HEK293 (cell line): ENCODE data around the gene PDK2.

Experiments used
- CTCF ChIP-seq: fragments of 450-650 bp; formaldehyde crosslinking; IDR thresholded peaks from 2 replicates; pipeline ENCODE4 v1.5.1; 2016; ENCODE audit warnings: missing biosample characterization, missing genetic modification characterization
- FEZF1 ChIP-seq: fragments of 450-650 bp; formaldehyde crosslinking; IDR thresholded peaks from 2 replicates; pipeline ENCODE4 v1.5.1; 2016; ENCODE audit warnings: missing biosample characterization, missing genetic modification characterization
- HOXD13 ChIP-seq: sonication (generic); formaldehyde crosslinking; IDR thresholded peaks from 2 replicates; pipeline ENCODE4 v1.8.0; 2022; ENCODE audit warnings: missing genetic modification reagents, borderline replicate concordance
- KLF8 ChIP-seq: fragments of 450-650 bp; formaldehyde crosslinking; IDR thresholded peaks from 2 replicates; pipeline ENCODE4 v1.5.1; 2016; ENCODE audit warnings: missing biosample characterization, missing genetic modification characterization
- PRDM1 ChIP-seq: fragments of 450-650 bp; formaldehyde crosslinking; IDR thresholded peaks from 2 replicates; pipeline ENCODE4; 2016; ENCODE audit warnings: missing biosample characterization, missing genetic modification characterization
- REST ChIP-seq: fragments of 450-650 bp; formaldehyde crosslinking; IDR thresholded peaks from 2 replicates; pipeline ENCODE4 v1.5.1; 2016; ENCODE audit warnings: missing biosample characterization, missing genetic modification characterization
- SCRT1 ChIP-seq: fragments of 450-650 bp; formaldehyde crosslinking; IDR thresholded peaks from 2 replicates; pipeline ENCODE4 v1.5.1; 2016; ENCODE audit warnings: missing biosample characterization, missing genetic modification characterization, borderline replicate concordance
- ZBTB1 ChIP-seq: fragments of 450-650 bp; formaldehyde crosslinking; IDR thresholded peaks from 2 replicates; pipeline ENCODE4 v1.5.1; 2016; ENCODE audit warnings: missing biosample characterization, missing genetic modification characterization
- ZBTB10 ChIP-seq: fragments of 450-650 bp; formaldehyde crosslinking; IDR thresholded peaks from 2 replicates; pipeline ENCODE4 v1.5.1; 2016; ENCODE audit warnings: missing biosample characterization, missing genetic modification characterization
- ZBTB21 ChIP-seq: fragments of 450-650 bp; formaldehyde crosslinking; IDR thresholded peaks from 2 replicates; pipeline ENCODE4 v1.5.1; 2017; ENCODE audit warnings: missing biosample characterization, missing genetic modification characterization
- ZBTB48 ChIP-seq: fragments of 450-650 bp; formaldehyde crosslinking; IDR thresholded peaks from 2 replicates; pipeline ENCODE4 v1.5.1; 2016; ENCODE audit warnings: missing biosample characterization, missing genetic modification characterization
- ZBTB7A ChIP-seq: fragments of 450-650 bp; formaldehyde crosslinking; IDR thresholded peaks from 2 replicates; pipeline ENCODE4 v1.5.1; 2016; ENCODE audit warnings: low read depth, missing biosample characterization, missing genetic modification characterization
- ZBTB8A ChIP-seq: fragments of 450-650 bp; formaldehyde crosslinking; IDR thresholded peaks from 2 replicates; pipeline ENCODE4 v1.5.1; 2016; ENCODE audit warnings: missing biosample characterization, missing genetic modification characterization
- ZFP3 ChIP-seq: fragments of 450-650 bp; formaldehyde crosslinking; IDR thresholded peaks from 2 replicates; pipeline ENCODE4 v1.5.1; 2016; ENCODE audit warnings: low read depth, missing biosample characterization, missing genetic modification characterization
- ZNF132 ChIP-seq: fragments of 450-650 bp; formaldehyde crosslinking; IDR thresholded peaks from 2 replicates; pipeline ENCODE4 v1.5.1; 2017; ENCODE audit warnings: missing biosample characterization, missing genetic modification characterization, borderline replicate concordance
- ZNF155 ChIP-seq: fragments of 450-650 bp; formaldehyde crosslinking; IDR thresholded peaks from 2 replicates; pipeline ENCODE4 v1.5.1; 2016; ENCODE audit warnings: missing biosample characterization, missing genetic modification characterization
- ZNF2 ChIP-seq: fragments of 450-650 bp; formaldehyde crosslinking; IDR thresholded peaks from 2 replicates; pipeline ENCODE4 v1.5.1; 2016; ENCODE audit warnings: missing biosample characterization, missing genetic modification characterization
- ZNF211 ChIP-seq: fragments of 450-650 bp; formaldehyde crosslinking; IDR thresholded peaks from 2 replicates; pipeline ENCODE4 v1.5.1; 2016; ENCODE audit warnings: low read depth, missing biosample characterization, missing genetic modification characterization
- ZNF366 ChIP-seq: fragments of 450-650 bp; formaldehyde crosslinking; conservative IDR thresholded peaks from 2 replicates; pipeline ENCODE4 v1.5.1; 2016; ENCODE audit warnings: missing biosample characterization, missing genetic modification characterization
- ZNF48 ChIP-seq: fragments of 450-650 bp; formaldehyde crosslinking; IDR thresholded peaks from 2 replicates; pipeline ENCODE4 v1.5.1; 2016; ENCODE audit warnings: missing biosample characterization, missing genetic modification characterization
- ZNF580 ChIP-seq: fragments of 450-650 bp; formaldehyde crosslinking; IDR thresholded peaks from 2 replicates; pipeline ENCODE4 v1.5.1; 2016; ENCODE audit warnings: missing biosample characterization, missing genetic modification characterization
- ZNF624 ChIP-seq: fragments of 450-650 bp; formaldehyde crosslinking; IDR thresholded peaks from 2 replicates; pipeline ENCODE4 v1.5.1; 2017; ENCODE audit warnings: missing biosample characterization, missing genetic modification characterization
- ZNF785 ChIP-seq: fragments of 450-650 bp; formaldehyde crosslinking; IDR thresholded peaks from 2 replicates; pipeline ENCODE4 v1.5.1; 2016; ENCODE audit warnings: missing biosample characterization, missing genetic modification characterization
- ZSCAN16 ChIP-seq: fragments of 450-650 bp; formaldehyde crosslinking; IDR thresholded peaks from 2 replicates; pipeline ENCODE4 v1.5.1; 2016; ENCODE audit warnings: missing biosample characterization, missing genetic modification characterization
- ZXDB ChIP-seq: fragments of 450-650 bp; formaldehyde crosslinking; IDR thresholded peaks from 2 replicates; pipeline ENCODE4 v1.5.1; 2016; ENCODE audit warnings: missing biosample characterization, missing genetic modification characterization

PDK2 gene

DNA sequence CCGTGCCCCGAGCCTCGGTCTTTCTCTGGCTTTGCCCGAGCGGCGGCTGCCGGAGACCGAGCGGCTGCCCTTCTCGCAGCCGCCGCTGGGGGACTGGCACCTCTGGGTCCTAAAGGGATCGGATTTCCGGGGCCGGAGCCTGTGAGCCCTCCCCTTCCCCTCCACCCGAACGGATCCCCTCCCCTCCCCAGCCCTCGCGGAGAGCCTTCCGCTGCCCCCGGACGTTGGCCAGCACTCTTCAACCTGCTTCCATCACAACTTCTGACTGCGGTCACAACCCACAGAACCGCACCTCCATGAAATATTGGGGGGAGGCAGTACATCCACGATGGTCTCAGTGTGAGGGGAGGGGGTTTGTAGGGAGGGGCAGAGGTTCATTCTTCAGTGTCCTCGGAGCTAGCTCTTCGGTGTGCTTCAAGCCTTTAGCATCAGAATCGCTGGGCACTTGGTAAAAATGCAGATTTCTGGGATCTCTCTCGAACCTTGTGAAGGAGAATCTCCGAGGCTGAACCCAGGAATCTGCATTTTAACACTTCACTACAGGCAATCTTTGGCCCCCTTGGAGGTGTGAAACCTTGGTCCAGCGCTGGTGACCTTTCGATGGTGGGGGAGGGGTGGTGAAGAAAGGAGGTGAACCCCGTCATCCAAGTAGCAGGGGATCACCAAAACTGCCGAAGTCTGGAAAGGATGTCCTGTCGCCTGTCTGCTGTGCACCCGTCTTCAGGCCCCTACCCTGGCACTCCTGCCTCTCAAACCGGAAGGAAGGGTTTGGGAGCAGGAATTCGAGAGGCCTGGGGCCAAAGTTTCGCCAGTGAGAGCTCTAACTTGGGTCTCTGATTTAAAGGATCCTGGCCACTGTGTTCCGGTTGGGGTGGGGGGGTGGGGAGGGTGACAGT is 56.1 kb downstream of the PDK2 start (continued):
- TF ChIP-seq ZNF2 (peak; percentile 55; the same call in 1 of the 2 replicates), ZNF48 (tag by site-specific recombination) (no peak), ZNF211 (tag by site-specific recombination) (no peak), ZFP3 (no peak), ZBTB1 (tag by site-specific recombination) (no peak), ZBTB10 (tag by site-specific recombination) (peak; percentile 86), REST (tag by site-specific recombination) (peak; percentile 52; the same call in 1 of the 2 replicates), ZNF785 (tag by site-specific recombination) (no peak), ZNF155 (tag by site-specific recombination) (no peak), ZNF132 (no peak), PRDM1 (tag by site-specific recombination) (peak; percentile 76; the same call in 1 of the 2 replicates), ZBTB48 (tag by site-specific recombination) (peak; percentile 26; the same call in 1 of the 2 replicates), ZNF366 (no peak), ZBTB8A (tag by site-specific recombination) (0 out of 2 replicates have a peak, but pooled peaks have one; percentile 10), ZBTB7A (0 out of 2 replicates have a peak, but pooled peaks have one; percentile 18), HOXD13 (CRISPR knock-in tag) (no peak), ZNF580 (peak; percentile 87), ZXDB (tag by site-specific recombination) (peak; percentile 76), ZBTB21 (tag by site-specific recombination) (peak; percentile 61), KLF8 (tag by site-specific recombination) (peak; percentile 77), FEZF1 (tag by site-specific recombination) (no peak), ZNF624 (tag by site-specific recombination) (no peak), SCRT1 (tag by site-specific recombination) (no peak), CTCF (peak; percentile 67), ZSCAN16 (tag by site-specific recombination) (no peak)
